H9 (cell line): ENCODE data around the gene TFF2. TPM values are rescaled to one million over a fixed set of nuclear protein-coding genes. Genes with fewer than 3 reads are reported as not detected.

Source experiments
- DNase-seq: peaks from one replicate; pipeline ENCODE4 v3.0.0-alpha.2; 2017
- H2AFZ ChIP-seq: one replicate; pipeline ENCODE4 v1.6.1; 2013; ENCODE audit warnings: mild to moderate bottlenecking, low read length, control low read depth, moderate library complexity
- H2AK5ac ChIP-seq: 2 replicates; pipeline ENCODE4 v1.6.1; 2013; ENCODE audit warnings: low read length, control low read depth, mixed read lengths; ENCODE audit not compliant: insufficient read length
- H2BK120ac ChIP-seq: one replicate; pipeline ENCODE4 v1.6.1; 2013; ENCODE audit warnings: low read depth, mild to moderate bottlenecking, low read length, control low read depth, inconsistent platforms; ENCODE audit not compliant: poor library complexity, severe bottlenecking
- H2BK12ac ChIP-seq: 2 replicates; pipeline ENCODE4 v1.6.1; 2013; ENCODE audit warnings: low read length, control low read depth, mixed read lengths, low read depth; ENCODE audit not compliant: insufficient read length
- H2BK15ac ChIP-seq: 2 replicates; pipeline ENCODE4 v1.6.1; 2013; ENCODE audit warnings: low read depth, low read length, control low read depth
- H2BK20ac ChIP-seq: one replicate; pipeline ENCODE4 v1.6.1; 2013; ENCODE audit warnings: low read depth, mild to moderate bottlenecking, low read length, control low read depth, inconsistent platforms; ENCODE audit not compliant: poor library complexity, severe bottlenecking
- H2BK5ac ChIP-seq: 2 replicates; pipeline ENCODE4 v1.6.1; 2013; ENCODE audit warnings: low read length, control low read depth, mixed read lengths; ENCODE audit not compliant: insufficient read length
- H3K14ac ChIP-seq: 2 replicates; pipeline ENCODE4 v1.6.1; 2013; ENCODE audit warnings: low read length, control low read depth; ENCODE audit not compliant: insufficient read depth
- H3K18ac ChIP-seq: 2 replicates; pipeline ENCODE4 v1.6.1; 2013; ENCODE audit warnings: low read depth, mild to moderate bottlenecking, mixed read lengths, low read length, control low read depth; ENCODE audit not compliant: insufficient read length
- H3K23ac ChIP-seq: 2 replicates; pipeline ENCODE4 v1.6.1; 2013; ENCODE audit warnings: low read length, control low read depth, mixed read lengths, low read depth; ENCODE audit not compliant: insufficient read length
- H3K23me2 ChIP-seq: 2 replicates; pipeline ENCODE4 v1.6.1; 2013; ENCODE audit warnings: low read depth, mild to moderate bottlenecking, mixed read lengths, low read length, control low read depth; ENCODE audit not compliant: insufficient read length, poor library complexity, severe bottlenecking
- H3K27ac ChIP-seq: 2 replicates; pipeline ENCODE4 v1.5.1; 2013; ENCODE audit warnings: low read length, control low read depth, mixed read lengths, low read depth; ENCODE audit not compliant: insufficient read length
- H3K27me3 ChIP-seq: 2 replicates; pipeline ENCODE4 v1.6.1; 2013; ENCODE audit warnings: low read length, control low read depth, inconsistent platforms; ENCODE audit not compliant: insufficient read depth
- H3K4ac ChIP-seq: 2 replicates; pipeline ENCODE4 v1.6.1; 2013; ENCODE audit warnings: low read depth, mild to moderate bottlenecking, control low read depth, inconsistent platforms, low read length, moderate library complexity
- H3K4me1 ChIP-seq: 2 replicates; pipeline ENCODE4 v1.6.1; 2013; ENCODE audit warnings: low read length, control low read depth, inconsistent platforms; ENCODE audit not compliant: insufficient read depth
- H3K4me2 ChIP-seq: 2 replicates; pipeline ENCODE4 v1.6.1; 2013; ENCODE audit warnings: low read length, control low read depth, mixed read lengths; ENCODE audit not compliant: insufficient read length, insufficient read depth
- H3K56ac ChIP-seq: 2 replicates; pipeline ENCODE4 v1.6.1; 2013; ENCODE audit warnings: low read depth, mild to moderate bottlenecking, mixed read lengths, low read length, control low read depth; ENCODE audit not compliant: insufficient read length
- H3K79me1 ChIP-seq: 2 replicates; pipeline ENCODE4 v1.6.1; 2013; ENCODE audit warnings: low read depth, mild to moderate bottlenecking, moderate library complexity, low read length, control low read depth, inconsistent platforms; ENCODE audit not compliant: insufficient read depth, poor library complexity, severe bottlenecking
- H3K79me2 ChIP-seq: 2 replicates; pipeline ENCODE4 v1.6.1; 2013; ENCODE audit warnings: low read length, control low read depth, inconsistent platforms; ENCODE audit not compliant: insufficient read depth
- H3K9ac ChIP-seq: 2 replicates; pipeline ENCODE4 v1.6.1; 2013; ENCODE audit warnings: low read length, control low read depth, mixed read lengths; ENCODE audit not compliant: insufficient read length; ENCODE audit errors: extremely low read depth
- H3K9me3 ChIP-seq: one replicate; pipeline ENCODE4 v1.6.1; 2013; ENCODE audit warnings: low read depth, low read length, inconsistent platforms; ENCODE audit not compliant: control insufficient read depth
- H3T11ph ChIP-seq: one replicate; pipeline ENCODE4 v1.6.1; 2013; ENCODE audit warnings: mild to moderate bottlenecking, low read length, control low read depth, inconsistent platforms
- H4K20me1 ChIP-seq: one replicate; pipeline ENCODE4 v1.6.1; 2013; ENCODE audit not compliant: control insufficient read depth, insufficient read length, insufficient read depth
- H4K5ac ChIP-seq: 2 replicates; pipeline ENCODE4 v1.6.1; 2013; ENCODE audit warnings: low read depth, mild to moderate bottlenecking, mixed read lengths, low read length, control low read depth; ENCODE audit not compliant: insufficient read length
- H4K8ac ChIP-seq: replicated peaks from 2 replicates; pipeline ENCODE4 v1.6.1; 2013; ENCODE audit warnings: low read length, control low read depth, mixed read lengths, low read depth; ENCODE audit not compliant: insufficient read length
- H4K91ac ChIP-seq: 2 replicates; pipeline ENCODE4 v1.6.1; 2013; ENCODE audit warnings: low read depth, mild to moderate bottlenecking, moderate library complexity, mixed read lengths, low read length, control low read depth; ENCODE audit not compliant: insufficient read length
- H3K27ac Mint-ChIP-seq, 3 experiments: 2 replicates in 2 of 3; 3 replicates in 1 of 3; pipeline ENCODE4 v1.8.0; 2020 to 2021; ENCODE audit warnings: mixed read lengths in 3 of 3, mild to moderate bottlenecking in 1 of 3, moderate library complexity in 1 of 3
- H3K27me3 Mint-ChIP-seq: 2 replicates; pipeline ENCODE4 v1.8.0; 2021; ENCODE audit warnings: low read depth, mild to moderate bottlenecking, moderate library complexity, mixed read lengths
- H3K36me3 Mint-ChIP-seq, 3 experiments: 2 replicates in 2 of 3; 3 replicates in 1 of 3; pipeline ENCODE4 v1.8.0; 2020 to 2021; ENCODE audit warnings: low read depth in 3 of 3, mixed read lengths in 3 of 3; ENCODE audit not compliant: insufficient read depth in 1 of 3
- H3K4me1 Mint-ChIP-seq, 2 experiments: 2 replicates each; pipeline ENCODE4 v1.8.0; 2020; ENCODE audit warnings: mixed read lengths in 2 of 2
- H3K4me3 Mint-ChIP-seq, 2 experiments: 2 replicates in 1 of 2; 3 replicates in 1 of 2; pipeline ENCODE4 v1.8.0; 2020 to 2021; ENCODE audit warnings: mild to moderate bottlenecking in 2 of 2, mixed read lengths in 2 of 2, moderate library complexity in 1 of 2
- H3K9me3 Mint-ChIP-seq, 2 experiments: 2 replicates in 1 of 2; 3 replicates in 1 of 2; pipeline ENCODE4 v1.8.0; 2020; ENCODE audit warnings: mild to moderate bottlenecking in 2 of 2, mixed read lengths in 2 of 2, moderate library complexity in 1 of 2
- WGBS: extraction: QIAGEN DNeasy Blood & Tissue Kit; methylation state at CpG from one replicate; pipeline ENCODE4 v1.1.7; 2013; ENCODE audit warnings: missing lambda C conversion rate, low lambda C conversion rate, mixed read lengths; ENCODE audit not compliant: insufficient read length; ENCODE audit errors: extremely low coverage; 5-methylcytosine and 5-hydroxymethylcytosine counted together
- total RNA-seq: library from RNA; stranded (reverse); gene quantifications from 2 replicates; pipeline ENCODE4 v1.2.1, GENCODE V29; 2021
- TF ChIP-seq, protein P1 (sequence below): fragments of 200-600 bp; sonication (generic); conservative IDR thresholded peaks from 3 replicates; pipeline ENCODE4 v1.8.0; 2021; ENCODE audit warnings: antibody characterized with exemption, mild to moderate bottlenecking

The TFF2 gene
- total RNA-seq, 1 experiment from 2014 or later = not detected

DNA sequence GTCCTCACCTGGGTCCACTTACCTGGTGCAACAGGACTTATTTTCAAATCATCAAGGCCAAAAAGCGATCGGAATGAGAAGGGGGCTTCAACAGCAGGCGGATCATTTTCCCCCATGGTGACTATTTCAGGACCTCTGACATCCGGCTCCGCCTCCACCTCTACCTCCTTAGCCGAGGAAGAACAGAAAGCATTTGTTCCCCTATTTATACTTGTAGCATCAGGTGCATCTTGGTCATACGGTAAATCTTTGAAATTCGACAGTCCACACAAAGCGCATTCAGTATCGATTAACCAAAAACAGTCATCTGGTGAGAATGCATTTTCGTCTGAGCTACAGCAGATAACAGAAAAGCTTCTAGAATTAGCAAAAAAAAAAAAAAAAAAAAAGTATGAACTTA lies 44.5 kb upstream of the TFF2 start:
- H3K23ac ChIP-seq = no peak overlapping the region
- H3K14ac ChIP-seq = no peak overlapping the region
- no peak for DNase-seq
- H2BK12ac ChIP-seq = no peak overlapping the region
- Mint-ChIP-seq H3K9me3 (0 out of 5 replicates have a peak, but pooled peaks cover 0 to 2% of the 10 kb centered on the region in 2 experiments), H3K27ac (no peak overlapping the region; a peak in 1 of 7 replicates), H3K4me1 (peaks cover 21 to 22% of the 10 kb centered on the region in 2 experiments), H3K4me3 (no peak overlapping the region), H3K36me3 (no peaks in the 10 kb centered on the region), H3K27me3 (peaks cover 17% of the 10 kb centered on the region)
- no peaks in the 10 kb centered on the region for H3K23me2 ChIP-seq
- no peak overlapping the region for H3K4me2 ChIP-seq
- H3K79me2 ChIP-seq = no peaks in the 10 kb centered on the region
- no peak overlapping the region for H2BK15ac ChIP-seq
- H4K91ac ChIP-seq = no peak overlapping the region
- no peak overlapping the region for H3K9ac ChIP-seq
- no peak overlapping the region for H3T11ph ChIP-seq
- no peak overlapping the region for H4K8ac ChIP-seq
- H3K27me3 ChIP-seq = no peaks in the 10 kb centered on the region
- H3K9me3 ChIP-seq = no peaks in the 10 kb centered on the region
- no peak overlapping the region for H2AFZ ChIP-seq
- H2BK5ac ChIP-seq = no peak overlapping the region
- no peak overlapping the region for H3K4ac ChIP-seq
- H2BK20ac ChIP-seq = no peak overlapping the region
- no peak overlapping the region for H3K18ac ChIP-seq
- H3K27ac ChIP-seq = no peak overlapping the region
- TF ChIP-seq, protein P1, sequence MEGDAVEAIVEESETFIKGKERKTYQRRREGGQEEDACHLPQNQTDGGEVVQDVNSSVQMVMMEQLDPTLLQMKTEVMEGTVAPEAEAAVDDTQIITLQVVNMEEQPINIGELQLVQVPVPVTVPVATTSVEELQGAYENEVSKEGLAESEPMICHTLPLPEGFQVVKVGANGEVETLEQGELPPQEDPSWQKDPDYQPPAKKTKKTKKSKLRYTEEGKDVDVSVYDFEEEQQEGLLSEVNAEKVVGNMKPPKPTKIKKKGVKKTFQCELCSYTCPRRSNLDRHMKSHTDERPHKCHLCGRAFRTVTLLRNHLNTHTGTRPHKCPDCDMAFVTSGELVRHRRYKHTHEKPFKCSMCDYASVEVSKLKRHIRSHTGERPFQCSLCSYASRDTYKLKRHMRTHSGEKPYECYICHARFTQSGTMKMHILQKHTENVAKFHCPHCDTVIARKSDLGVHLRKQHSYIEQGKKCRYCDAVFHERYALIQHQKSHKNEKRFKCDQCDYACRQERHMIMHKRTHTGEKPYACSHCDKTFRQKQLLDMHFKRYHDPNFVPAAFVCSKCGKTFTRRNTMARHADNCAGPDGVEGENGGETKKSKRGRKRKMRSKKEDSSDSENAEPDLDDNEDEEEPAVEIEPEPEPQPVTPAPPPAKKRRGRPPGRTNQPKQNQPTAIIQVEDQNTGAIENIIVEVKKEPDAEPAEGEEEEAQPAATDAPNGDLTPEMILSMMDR = no peak
- no peaks in the 10 kb centered on the region for H3K79me1 ChIP-seq
- H2AK5ac ChIP-seq = no peak overlapping the region
- no peaks in the 10 kb centered on the region for H3K4me1 ChIP-seq
- H3K56ac ChIP-seq = no peak overlapping the region
- no CpG with 5 or more reads among the region's 11 CpGs for WGBS
- no peaks in the 10 kb centered on the region for H4K20me1 ChIP-seq
- no peak overlapping the region for H4K5ac ChIP-seq
- H2BK120ac ChIP-seq = no peak overlapping the region
